H1 (cell line): ENCODE measurements around the gene PLEKHG4. TPM values are rescaled to one million over a fixed set of nuclear protein-coding genes. Genes with fewer than 3 reads are reported as not detected.

Experiments
- BRCA1 ChIP-seq: IDR thresholded peaks from 2 replicates; pipeline ENCODE4 v1.6.1; 2012; ENCODE audit warnings: low read depth, low read length, improper control_type of control experiment
- CBX8 ChIP-seq: fragments of 300-800, 300-1000 bp; sonication (generic); IDR thresholded peaks from 2 replicates; pipeline ENCODE4 v1.7.1; 2016; ENCODE audit warnings: low read depth, low read length, borderline replicate concordance
- CHD7 ChIP-seq: fragments of 300-600 bp; sonication (generic); IDR thresholded peaks from 2 replicates; pipeline ENCODE4 v1.7.1; 2012; ENCODE audit warnings: low read length, moderate library complexity, mild to moderate bottlenecking, inconsistent platforms; ENCODE audit not compliant: insufficient replicate concordance
- CTBP2 ChIP-seq: IDR thresholded peaks from 2 replicates; pipeline ENCODE4 v1.7.0; 2011; ENCODE audit warnings: borderline replicate concordance, mild to moderate bottlenecking, moderate library complexity, mixed read lengths, low read length; ENCODE audit not compliant: insufficient read depth, insufficient read length
- EP300 ChIP-seq, 2 experiments: IDR thresholded peaks; 1 replicate in 1 of 2; 2 replicates in 1 of 2; pipeline ENCODE4 v1.6.1; 2011 to 2012; ENCODE audit warnings: low read depth in 2 of 2, low read length in 2 of 2, mild to moderate bottlenecking in 2 of 2, borderline replicate concordance in 1 of 2, inconsistent platforms in 1 of 2, moderate library complexity in 1 of 2
- KDM1A ChIP-seq: fragments of 200-600, 300-600 bp; sonication (generic); IDR thresholded peaks from 2 replicates; pipeline ENCODE4 v1.7.1; 2016; ENCODE audit warnings: mild to moderate bottlenecking, low read length, borderline replicate concordance
- PHF8 ChIP-seq: fragments of 200-600 bp; sonication (generic); conservative IDR thresholded peaks from 2 replicates; pipeline ENCODE4 v1.7.1; 2012; ENCODE audit warnings: low read depth, mild to moderate bottlenecking, inconsistent platforms, low read length, moderate library complexity
- SIN3A ChIP-seq, 2 experiments: IDR thresholded peaks in 1 of 2; conservative IDR thresholded peaks in 1 of 2; 2 replicates each; pipeline ENCODE4 v1.6.1; 2011 to 2012; ENCODE audit warnings: low read length in 2 of 2, improper control_type of control experiment in 1 of 2, low read depth in 1 of 2, mild to moderate bottlenecking in 1 of 2
- polyA plus RNA-seq, 7 experiments: library from polyadenylated mRNA; depleted of rRNA in 3 of 7; stranded (reverse) in 5 of 7; unstranded in 2 of 7; fragments of >200 nt in 5 of 7; fragments of 200-250 nt in 2 of 7; gene quantifications; 1 replicate in 5 of 7; 2 replicates in 1 of 7; 4 replicates in 1 of 7; pipeline versions ENCODE4 v1.2.1 to v1.2.3, GENCODE V29; 2011 to 2013; ENCODE audit warnings: missing spikeins in 2 of 7, mixed read lengths in 2 of 7
- total RNA-seq: library from RNA; stranded (reverse); fragmentation: NEBNext Ultra II Directional; extraction: Animal tissue kit (Norgen Biotek cat#: 25700); gene quantifications from 2 replicates; pipeline ENCODE4 v1.2.1, GENCODE V29; 2021

The PLEKHG4 gene
- total and polyA plus RNA-seq, 2 of the 8 experiments (the other 6 are each of a cell fraction or from before 2014, with no cell fraction given), result 7.7 to 11.1 TPM

- TF ChIP-seq CHD7, result no peak
- TF ChIP-seq CBX8, result no peak
- no peak for TF ChIP-seq EP300 (IDR thresholded peaks at IDR 0.05; ENCODE audit: borderline replicate concordance in 1 of 2, low read depth in 2 of 2, low read length in 2 of 2)
- TF ChIP-seq CTBP2, result no peak
- no peak for TF ChIP-seq PHF8
- no peak for TF ChIP-seq BRCA1
- TF ChIP-seq SIN3A (conservative IDR thresholded peaks at IDR 0.05 in 1 of 2, IDR thresholded peaks at IDR 0.05 in 1 of 2; ENCODE audit: low read depth in 1 of 2, low read length in 2 of 2), result no peak
- TF ChIP-seq KDM1A, result no peak
Measured at GRCh38 chr16:67284699-67285646, 5.6 kb downstream of the PLEKHG4 start (continued).
